Testis (tissue), 2 donors: Measurements from ENCODE around the gene CYYR1.

Source experiments
- CTCF ChIP-seq, 3 experiments: fragments of 450-650 bp in 2 of 3; fragments of 200-600 bp in 1 of 3; sonication (generic) in 1 of 3; IDR thresholded peaks; one replicate each; pipeline ENCODE4 v1.5.1; 2016 to 2019; ENCODE audit warnings: antibody characterized with exemption in 3 of 3, mild to moderate bottlenecking in 2 of 3, moderate library complexity in 1 of 3
- POLR2A ChIP-seq: fragments of 450-650 bp; IDR thresholded peaks from one replicate; pipeline ENCODE4 v1.6.1; 2017; ENCODE audit warnings: antibody characterized with exemption, mild to moderate bottlenecking, moderate library complexity

- TF ChIP-seq POLR2A, result no peak
- TF ChIP-seq CTCF (IDR thresholded peaks at IDR 0.05), result no peak
Measured at GRCh38 chr21:26553898-26554297, 19.2 kb downstream of the CYYR1 start.
